ENCODE measurements around the gene SEMA4G. TPM values are rescaled to one million over a fixed set of nuclear protein-coding genes. Genes with fewer than 3 reads are reported as not detected.

SEMA4G gene
- total and polyA plus RNA-seq, 2 of the 13 experiments (the other 11 are each of a cell fraction or from before 2014, with no cell fraction given): 46.2 to 207 TPM

- TF ChIP-seq, protein P1, sequence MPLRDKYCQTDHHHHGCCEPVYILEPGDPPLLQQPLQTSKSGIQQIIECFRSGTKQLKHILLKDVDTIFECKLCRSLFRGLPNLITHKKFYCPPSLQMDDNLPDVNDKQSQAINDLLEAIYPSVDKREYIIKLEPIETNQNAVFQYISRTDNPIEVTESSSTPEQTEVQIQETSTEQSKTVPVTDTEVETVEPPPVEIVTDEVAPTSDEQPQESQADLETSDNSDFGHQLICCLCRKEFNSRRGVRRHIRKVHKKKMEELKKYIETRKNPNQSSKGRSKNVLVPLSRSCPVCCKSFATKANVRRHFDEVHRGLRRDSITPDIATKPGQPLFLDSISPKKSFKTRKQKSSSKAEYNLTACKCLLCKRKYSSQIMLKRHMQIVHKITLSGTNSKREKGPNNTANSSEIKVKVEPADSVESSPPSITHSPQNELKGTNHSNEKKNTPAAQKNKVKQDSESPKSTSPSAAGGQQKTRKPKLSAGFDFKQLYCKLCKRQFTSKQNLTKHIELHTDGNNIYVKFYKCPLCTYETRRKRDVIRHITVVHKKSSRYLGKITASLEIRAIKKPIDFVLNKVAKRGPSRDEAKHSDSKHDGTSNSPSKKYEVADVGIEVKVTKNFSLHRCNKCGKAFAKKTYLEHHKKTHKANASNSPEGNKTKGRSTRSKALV (CRISPR knock-in tag; IDR thresholded peaks at IDR 0.05): no peak
Measured at GRCh38 chr10:100943508-100943907, 25.8 kb upstream of the SEMA4G start (continued).

- H3K9me3 ChIP-seq (ENCODE audit: low read length): no peaks in the 10 kb centered on the region
- no peaks in the 10 kb centered on the region for H4K20me1 ChIP-seq (ENCODE audit: insufficient read depth, low read length)
- in situ Hi-C loops (cut with HindIII; ENCODE audit: extremely low pct_ligation_motif_present, low pct_unique_long_range_greater_than_20kb): no loop called here
- no peak for ATAC-seq
- no peak overlapping the region for H3K27ac ChIP-seq (ENCODE audit: extremely low read length, insufficient read depth, low read length)
- H3K27me3 ChIP-seq (ENCODE audit: control insufficient read depth in 1 of 2, insufficient read depth in 2 of 2, low read length in 2 of 2): no peaks in the 10 kb centered on the region
- ChIA-PET CTCF (ENCODE audit: low intra/inter-chr PET ratio, low total read pairs) (no interaction called here), POLR2A (no interaction called here)
- intact Hi-C loops (cut with micrococcal nuclease; ENCODE audit: unreplicated experiment): loop anchor here (1.0 kb wide), 1 partner anchor 16 kb away; no protein-coding TSS in a partner anchor
- BruUV-seq (replicated peaks): no TSS peak
- H3K4me3 ChIP-seq (replicated peaks in 1 of 3; ENCODE audit: insufficient read depth in 1 of 3, low read depth in 2 of 3, low read length in 3 of 3): no peak overlapping the region
- FAIRE-seq: no peak
- H3K36me3 ChIP-seq (replicated peaks in 1 of 2; ENCODE audit: control insufficient read depth in 1 of 2, insufficient read depth in 2 of 2, low read length in 2 of 2): peaks cover 14 to 78% of the 10 kb centered on the region in 2 experiments
- H3K4me2 ChIP-seq (ENCODE audit: low read depth, low read length): no peak overlapping the region
- no peak overlapping the region for H2AFZ ChIP-seq (ENCODE audit: low read length)
- H3K4me1 ChIP-seq (ENCODE audit: insufficient read depth, low read length): no peaks in the 10 kb centered on the region
- DNase-seq (ENCODE audit: low spot score): no peak
- no peaks in the 10 kb centered on the region for H3K79me2 ChIP-seq (ENCODE audit: insufficient read depth, low read length)
- TF ChIP-seq ZNF225 (CRISPR knock-in tag; IDR thresholded peaks at IDR 0.05) (no peak), ELF3 (CRISPR knock-in tag; IDR thresholded peaks at IDR 0.05) (no peak), MYC (CRISPR knock-in tag; IDR thresholded peaks at IDR 0.05; ENCODE audit: borderline replicate concordance) (no peak), RAD51 (IDR thresholded peaks at IDR 0.05; ENCODE audit: borderline replicate concordance) (no peak), PPARG (CRISPR knock-in tag; conservative IDR thresholded peaks at IDR 0.05) (no peak), ARNT2 (CRISPR knock-in tag; IDR thresholded peaks at IDR 0.05; ENCODE audit: low read depth) (no peak), TFAP4 (IDR thresholded peaks at IDR 0.05; ENCODE audit: borderline replicate concordance, low read depth) (no peak)
- H3K9ac ChIP-seq (ENCODE audit: insufficient read depth, low read depth, low read length): no peak overlapping the region
Measured at GRCh38 chr10:100945754-100946153, 23.6 kb upstream of the SEMA4G start.
